Heart left ventricle (tissue), 16 donors: ENCODE measurements around the gene RUNX1. TPM values are rescaled to one million over a fixed set of nuclear protein-coding genes. Genes with fewer than 3 reads are reported as not detected.

ENCODE experiments used
- ATAC-seq, 4 donors: fragments of 200-7000 bp; cut with Tn5 transposase; one replicate each; pipeline ENCODE4 v1.9.1; 2020 to 2022; ENCODE audit warnings: moderate library complexity in 4 of 4, mild to moderate bottlenecking in 3 of 4, moderate number of reproducible peaks in 1 of 4
- DNase-seq, 5 donors: peaks; one replicate each; pipeline ENCODE4 v3.0.0-alpha.2; 2020
- H3K27ac ChIP-seq, 12 donors: fragments of 200-600 bp; sonication (generic) in 4 of 12; one replicate each; pipeline versions ENCODE4 v1.5.0 to v1.8.0; 2016 to 2022; ENCODE audit warnings: mild to moderate bottlenecking in 2 of 12
- H3K27me3 ChIP-seq, 9 donors: fragments of 200-600 bp; sonication (generic) in 2 of 9; one replicate each; pipeline versions ENCODE4 v1.5.1 to v1.8.0; 2016 to 2022; ENCODE audit warnings: mild to moderate bottlenecking in 3 of 9
- H3K36me3 ChIP-seq, 9 donors: fragments of 200-600 bp; sonication (generic) in 2 of 9; one replicate each; pipeline versions ENCODE4 v1.5.0 to v1.8.0; 2018 to 2022; ENCODE audit warnings: mild to moderate bottlenecking in 2 of 9
- H3K4me1 ChIP-seq, 12 donors: fragments of 200-600 bp; sonication (generic) in 4 of 12; one replicate each; pipeline versions ENCODE4 v1.5.0 to v1.8.0; 2016 to 2022; ENCODE audit warnings: mild to moderate bottlenecking in 3 of 12
- H3K4me3 ChIP-seq, 12 donors: fragments of 200-600 bp; sonication (generic) in 4 of 12; one replicate each; pipeline versions ENCODE4 v1.5.0 to v1.8.0; 2017 to 2022; ENCODE audit warnings: mild to moderate bottlenecking in 9 of 12, moderate library complexity in 4 of 12
- H3K9me3 ChIP-seq, 12 donors: fragments of 200-600 bp; sonication (generic) in 4 of 12; one replicate each; pipeline versions ENCODE4 v1.5.0 to v1.8.0; 2016 to 2022; ENCODE audit warnings: mild to moderate bottlenecking in 1 of 12
- POLR2A ChIP-seq, 2 donors: fragments of 450-650 bp; IDR thresholded peaks; one replicate each; pipeline ENCODE4 v1.6.1; 2017; ENCODE audit warnings: antibody characterized with exemption in 2 of 2, mild to moderate bottlenecking in 2 of 2, moderate library complexity in 2 of 2
- WGBS, 4 donors: extraction: QIAGEN DNeasy Blood & Tissue Kit in 2 of 4; methylation state at CpG; one replicate each; pipeline versions ENCODE4 v1.1.5 to v1.1.7; 2013 to 2018; 5-methylcytosine and 5-hydroxymethylcytosine counted together
- intact Hi-C, 10 donors: fragments of 100-400 bp; cut with DNase I; formaldehyde crosslinking; loops; one replicate each; pipeline versions ENCODE4 v1.11.1 to v1.14.2; 2022
- polyA plus RNA-seq, 2 donors: library from polyadenylated mRNA; stranded (reverse); fragments of 200-250 nt; gene quantifications; one replicate each; pipeline ENCODE4 v1.2.3, GENCODE V29; 2013
- total RNA-seq, 9 donors: library from RNA; depleted of rRNA in 2 of 9; stranded (reverse); fragments of >200 nt in 2 of 9; fragmentation: NEBNext Ultra II Directional in 3 of 9; extraction: Animal tissue kit (Norgen Biotek cat#: 25700) in 3 of 9; gene quantifications; one replicate each; pipeline versions ENCODE4 v1.1.0 to v1.2.4, GENCODE V29; 2016 to 2023
- TF ChIP-seq, protein P1 (sequence below), 12 donors: fragments of 200-600 bp; sonication (generic) in 4 of 12; IDR thresholded peaks; one replicate each; pipeline versions ENCODE4 v1.5.0 to v1.8.0; 2018 to 2022; ENCODE audit warnings: antibody characterized with exemption in 12 of 12, mild to moderate bottlenecking in 5 of 12
- donor health status: ischemic (EF 13 %, LVEDD 7.1; RV severe dilation, severe dysfunction).
- donor health status: healthy with polysubstance abuse.
- donor health status: DM: no; HTN: yes; CAD: no.
- donor health status: DM: no; HTN: no; CAD: no.
- donor health status: ischemic (EF 25% LVEDD 6.9; RV normal size, moderate dysfunction).
- donor health status: ischemic (EF 25% LVEDD 5.7; RV mildly dilated, moderate dysfunction).
- donor health status: healthy.
- donor health status: DM: yes; HTN: yes; CAD: no.
- donor health status: ischemic (EF 35%, LVEDD 5.7; RV mildly dilated, moderate dysfunction).
- donor health status: nonischemic (EF 11% LVEDD 7.7; RV severe dilation, severe dysfunction).
- donor health status: DM: yes; HTN: yes; CAD: no.
- donor health status: PGD.
- donor health status: ischemic (EF 29% LVEDD 5.4; RV normal size, mild dysfunction).
- donor health status: nonischemic (EF 23%, LVEDD 6.1; RV moderate dilation, normal function).

The RUNX1 gene
- total and polyA plus RNA-seq, 11 donors, result 0.61 to 54.5 (median 4.1) TPM

DNA sequence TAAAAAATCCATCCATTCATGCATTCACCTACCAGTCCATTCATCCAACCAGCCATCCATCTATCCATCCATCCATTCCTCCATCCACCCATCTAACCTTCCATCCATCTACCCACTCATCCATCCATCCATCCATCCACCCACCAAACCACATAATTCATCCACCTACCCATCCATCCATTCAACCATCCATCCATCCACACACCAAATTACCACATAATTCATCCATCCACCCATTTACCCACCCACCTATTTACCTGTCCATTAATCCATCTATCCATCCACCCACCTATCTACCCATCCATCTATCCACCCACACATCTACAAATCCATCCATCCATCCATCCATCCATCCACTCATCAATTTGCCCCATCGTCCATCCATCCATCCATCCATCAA lies 308.9 kb downstream of the RUNX1 start:
- no peaks in the 10 kb centered on the region for H3K36me3 ChIP-seq
- no peak for DNase-seq
- peaks cover 0 to 6% (median 2%) of the 10 kb centered on the region in 12 donors for H3K4me1 ChIP-seq
- no peak overlapping the region for H3K27ac ChIP-seq
- H3K4me3 ChIP-seq, result no peak overlapping the region
- no peak for ATAC-seq
- no peaks in the 10 kb centered on the region for H3K9me3 ChIP-seq
- intact Hi-C loops, result loop anchor here in 9 of 10 donors (5.0 to 10.0 kb wide), 11 partner anchors 315 to 1287 kb away; no protein-coding TSS in a partner anchor
- TF ChIP-seq POLR2A (IDR thresholded peaks at IDR 0.05), result no peak
- TF ChIP-seq, protein P1, sequence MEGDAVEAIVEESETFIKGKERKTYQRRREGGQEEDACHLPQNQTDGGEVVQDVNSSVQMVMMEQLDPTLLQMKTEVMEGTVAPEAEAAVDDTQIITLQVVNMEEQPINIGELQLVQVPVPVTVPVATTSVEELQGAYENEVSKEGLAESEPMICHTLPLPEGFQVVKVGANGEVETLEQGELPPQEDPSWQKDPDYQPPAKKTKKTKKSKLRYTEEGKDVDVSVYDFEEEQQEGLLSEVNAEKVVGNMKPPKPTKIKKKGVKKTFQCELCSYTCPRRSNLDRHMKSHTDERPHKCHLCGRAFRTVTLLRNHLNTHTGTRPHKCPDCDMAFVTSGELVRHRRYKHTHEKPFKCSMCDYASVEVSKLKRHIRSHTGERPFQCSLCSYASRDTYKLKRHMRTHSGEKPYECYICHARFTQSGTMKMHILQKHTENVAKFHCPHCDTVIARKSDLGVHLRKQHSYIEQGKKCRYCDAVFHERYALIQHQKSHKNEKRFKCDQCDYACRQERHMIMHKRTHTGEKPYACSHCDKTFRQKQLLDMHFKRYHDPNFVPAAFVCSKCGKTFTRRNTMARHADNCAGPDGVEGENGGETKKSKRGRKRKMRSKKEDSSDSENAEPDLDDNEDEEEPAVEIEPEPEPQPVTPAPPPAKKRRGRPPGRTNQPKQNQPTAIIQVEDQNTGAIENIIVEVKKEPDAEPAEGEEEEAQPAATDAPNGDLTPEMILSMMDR (IDR thresholded peaks at IDR 0.05), result no peak
- peaks cover 0 to 20% (median 0%) of the 10 kb centered on the region in 9 donors for H3K27me3 ChIP-seq
- WGBS, 4 donors, result 72 to 79% (median 75%) methylated on average over 1 of the region's 1 CpG
